Activated naive CD4-positive, alpha-beta T cell treated with anti-CD3 and anti-CD28 coated beads, Interleukin-2, amount 50 U/mL, for 72 hours (primary cell): ENCODE measurements around the gene SLC35B3. TPM values are rescaled to one million over a fixed set of nuclear protein-coding genes. Genes with fewer than 3 reads are reported as not detected.
"Not testable (repeated sequence)": the region's sequence is repeated elsewhere in the genome, so short reads cannot be mapped to it uniquely, and the experiment has no call there.

ENCODE experiments used
- ATAC-seq, 2 donors: fragments of 150-1000 bp; cut with Tn5 transposase; 2 replicates each; pipeline ENCODE4 v1.10.0; 2021; ENCODE audit warnings: mild to moderate bottlenecking in 2 of 2, moderate library complexity in 2 of 2
- DNase-seq, 2 donors: peaks; one replicate each; pipeline ENCODE4 v3.0.0; 2021 to 2022; ENCODE audit warnings: low spot score in 2 of 2
- H3K27ac Mint-ChIP-seq, 2 donors: one replicate each; pipeline ENCODE4 v1.8.0; 2022; ENCODE audit warnings: mild to moderate bottlenecking in 2 of 2, mixed read lengths in 2 of 2
- H3K36me3 Mint-ChIP-seq, 2 donors: one replicate each; pipeline ENCODE4 v1.8.0; 2022; ENCODE audit warnings: mixed read lengths in 2 of 2
- H3K9me3 Mint-ChIP-seq, 2 donors: one replicate each; pipeline ENCODE4 v1.8.0; 2022; ENCODE audit warnings: mixed read lengths in 2 of 2
- total RNA-seq, 2 donors: library from RNA; stranded (reverse); gene quantifications; one replicate each; pipeline ENCODE4 v1.2.3, GENCODE V29; 2022

SLC35B3 gene
- total RNA-seq, result 1 to 10 TPM; 5.6 to 6.9 TPM

GRCh38 chr6:8435093-8435844, at the start of gene SLC35B3:
Gene SLC35B3 (minus strand): TSS chr6:8435545.
- DNase-seq, result peak; percentile 99
- H3K36me3 Mint-ChIP-seq, result peaks cover 20 to 22% of the 10 kb centered on the region in 2 donors

GRCh38 chr6:8483650-8484049, 48.3 kb upstream of the SLC35B3 start:
- H3K27ac Mint-ChIP-seq, result no peak overlapping the region
- no peak for ATAC-seq
- DNase-seq, result no peak
- peaks cover 0 to 6% of the 10 kb centered on the region in 2 donors for H3K36me3 Mint-ChIP-seq
- peaks cover 0 to 4% of the 10 kb centered on the region in 2 donors for H3K9me3 Mint-ChIP-seq

More at GRCh38 chr6:8435093-8435844, at the start of gene SLC35B3:
- peak; percentile 97 to 98 for ATAC-seq
- peaks cover 0 to 8% of the 10 kb centered on the region in 2 donors for H3K9me3 Mint-ChIP-seq
- peak within 1 kb of the TSS; percentile 98 to 99 for H3K27ac Mint-ChIP-seq

GRCh38 chr6:8481727-8482126, 46.4 kb upstream of the SLC35B3 start:
- ATAC-seq (peak in 1 of 2 donors; percentile 44), DNase-seq (no peak)
- Mint-ChIP-seq H3K27ac (no peak overlapping the region), H3K36me3 (peaks cover 0 to 6% of the 10 kb centered on the region in 2 donors), H3K9me3 (peaks cover 0 to 4% of the 10 kb centered on the region in 2 donors)

- DNase-seq (no peak), ATAC-seq (no peak)
- Mint-ChIP-seq H3K9me3 (peaks cover 0 to 6% of the 10 kb centered on the region in 2 donors), H3K27ac (no peak overlapping the region), H3K36me3 (peaks cover 0 to 8% of the 10 kb centered on the region in 2 donors)
Observed at GRCh38 chr6:8478418-8478817, 43.1 kb upstream of the SLC35B3 start.

DNA sequence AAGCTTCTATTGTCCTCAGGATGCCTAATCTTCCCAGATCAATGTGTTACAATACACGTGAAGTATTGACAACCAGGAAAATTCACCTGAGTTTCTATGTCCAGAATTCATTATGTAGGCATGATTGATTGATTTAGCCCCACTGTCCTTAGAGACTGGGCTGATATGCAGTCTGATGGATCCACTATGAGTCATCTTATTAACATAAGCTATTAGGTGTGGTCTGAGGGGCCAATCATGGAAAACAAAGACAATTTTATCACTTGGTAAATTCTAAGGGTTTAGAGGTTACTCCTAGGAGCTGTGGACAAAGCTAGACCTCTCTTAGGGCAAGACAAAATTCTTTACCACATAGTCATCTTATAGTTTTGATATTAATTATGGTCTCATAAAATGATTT, 41.3 kb upstream of the SLC35B3 start:
- no peak overlapping the region for H3K27ac Mint-ChIP-seq
- no peak for ATAC-seq
- H3K36me3 Mint-ChIP-seq, result peaks cover 0 to 11% of the 10 kb centered on the region in 2 donors
- DNase-seq, result no peak
- peaks cover 0 to 10% of the 10 kb centered on the region in 2 donors for H3K9me3 Mint-ChIP-seq

GRCh38 chr6:8468552-8469356, 33.4 kb upstream of the SLC35B3 start:
- no peak overlapping the region for H3K27ac Mint-ChIP-seq
- DNase-seq, result no peak
- ATAC-seq, result no peak
- peaks cover 0 to 6% of the 10 kb centered on the region in 2 donors for H3K9me3 Mint-ChIP-seq
- H3K36me3 Mint-ChIP-seq, result peaks cover 0 to 10% of the 10 kb centered on the region in 2 donors

GRCh38 chr6:8462694-8463093, 27.3 kb upstream of the SLC35B3 start:
- no peak for ATAC-seq
- Mint-ChIP-seq H3K27ac (no peak overlapping the region), H3K9me3 (no peaks in the 10 kb centered on the region), H3K36me3 (peaks cover 0 to 14% of the 10 kb centered on the region in 2 donors)
- DNase-seq, result no peak

GRCh38 chr6:8462169-8462568, 26.8 kb upstream of the SLC35B3 start:
- Mint-ChIP-seq H3K36me3 (peaks cover 0 to 14% of the 10 kb centered on the region in 2 donors), H3K9me3 (no peaks in the 10 kb centered on the region)

GRCh38 chr6:8446391-8446790, 11.0 kb upstream of the SLC35B3 start:
- DNase-seq, result no peak
- ATAC-seq, result no peak
- Mint-ChIP-seq H3K9me3 (no peaks in the 10 kb centered on the region), H3K27ac (no peak overlapping the region), H3K36me3 (no peaks in the 10 kb centered on the region)

More at GRCh38 chr6:8462169-8462568, 26.8 kb upstream of the SLC35B3 start:
- H3K27ac Mint-ChIP-seq, result no peak overlapping the region
- no peak for ATAC-seq
- DNase-seq, result no peak

GRCh38 chr6:8445930-8446329, 10.6 kb upstream of the SLC35B3 start:
- not testable (repeated sequence) for ATAC-seq, DNase-seq, H3K36me3 Mint-ChIP-seq, H3K27ac Mint-ChIP-seq, H3K9me3 Mint-ChIP-seq

- Mint-ChIP-seq H3K27ac (no peak overlapping the region), H3K9me3 (peaks cover 0 to 4% of the 10 kb centered on the region in 2 donors), H3K36me3 (peaks cover 0 to 4% of the 10 kb centered on the region in 2 donors)
- no peak for DNase-seq
- no peak for ATAC-seq
Observed at GRCh38 chr6:8442150-8442549, 6.8 kb upstream of the SLC35B3 start.

DNA sequence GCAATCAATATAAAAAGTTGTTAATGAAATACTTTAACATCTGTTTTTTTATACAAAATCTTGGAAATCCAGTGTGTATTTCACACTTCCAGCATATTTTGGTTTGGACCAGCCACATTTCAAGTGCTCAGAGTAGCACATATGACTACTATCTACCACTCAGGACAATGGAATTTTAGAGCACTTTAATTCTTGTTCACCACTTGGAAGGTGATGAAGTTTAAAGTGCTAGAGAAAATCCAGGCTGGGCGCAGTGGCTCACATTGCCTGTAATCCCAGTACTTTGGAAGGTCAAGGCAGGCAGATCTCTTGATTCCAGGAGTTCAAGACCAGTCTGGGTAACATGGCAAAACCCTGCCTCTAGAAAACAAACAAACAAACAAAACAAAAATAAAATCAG, 6.1 kb upstream of the SLC35B3 start:
- Mint-ChIP-seq H3K36me3 (peaks cover 0 to 5% of the 10 kb centered on the region in 2 donors), H3K9me3 (peaks cover 0 to 4% of the 10 kb centered on the region in 2 donors), H3K27ac (no peak overlapping the region)
- DNase-seq (no peak), ATAC-seq (no peak)

DNA sequence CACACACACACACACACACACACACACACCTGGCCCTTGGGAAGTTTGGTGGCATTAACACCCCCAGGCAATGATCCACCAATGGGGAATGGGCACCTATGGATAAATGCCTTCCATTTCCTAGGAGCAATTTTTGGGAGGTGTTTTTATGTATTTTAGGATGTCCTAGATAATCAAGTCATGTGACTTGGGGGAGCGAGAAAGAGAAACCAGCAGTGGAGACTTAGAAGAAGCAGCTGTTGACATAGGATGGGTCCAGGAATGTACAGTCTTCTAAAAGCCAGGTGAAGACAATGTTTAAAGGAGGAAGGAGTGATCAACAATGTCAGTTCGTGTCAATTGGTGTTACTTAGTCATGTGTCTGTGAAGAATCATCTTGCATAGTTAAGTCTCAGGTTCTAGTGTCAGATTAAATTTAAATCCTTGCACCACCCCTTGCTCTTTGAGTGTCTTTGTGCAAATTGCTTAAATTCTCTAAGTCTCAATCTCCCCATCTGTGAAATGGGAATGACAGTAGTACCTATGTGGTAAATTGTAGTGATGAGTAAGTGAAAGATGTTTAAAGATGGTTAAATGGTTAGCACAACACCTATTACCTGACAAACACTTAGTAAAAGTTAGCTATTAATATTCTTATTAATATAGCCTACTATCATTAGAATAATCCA, 4.4 kb upstream of the SLC35B3 start:
- ATAC-seq (no peak), DNase-seq (no peak)
- Mint-ChIP-seq H3K36me3 (peaks cover 11 to 20% of the 10 kb centered on the region in 2 donors), H3K9me3 (peaks cover 0 to 8% of the 10 kb centered on the region in 2 donors), H3K27ac (no peak overlapping the region)

- Mint-ChIP-seq H3K27ac (peak overlapping the region in 1 of 2 donors; percentile 15), H3K9me3 (peaks cover 0 to 8% of the 10 kb centered on the region in 2 donors), H3K36me3 (peaks cover 16 to 20% of the 10 kb centered on the region in 2 donors)
- no peak for ATAC-seq
- no peak for DNase-seq
Observed at GRCh38 chr6:8437813-8438212, 2.5 kb upstream of the SLC35B3 start.

GRCh38 chr6:8436966-8437365, 1.6 kb upstream of the SLC35B3 start:
- Mint-ChIP-seq H3K9me3 (peaks cover 0 to 8% of the 10 kb centered on the region in 2 donors), H3K27ac (no peak overlapping the region), H3K36me3 (peaks cover 16 to 20% of the 10 kb centered on the region in 2 donors)
- DNase-seq, result no peak
- ATAC-seq, result no peak

DNA sequence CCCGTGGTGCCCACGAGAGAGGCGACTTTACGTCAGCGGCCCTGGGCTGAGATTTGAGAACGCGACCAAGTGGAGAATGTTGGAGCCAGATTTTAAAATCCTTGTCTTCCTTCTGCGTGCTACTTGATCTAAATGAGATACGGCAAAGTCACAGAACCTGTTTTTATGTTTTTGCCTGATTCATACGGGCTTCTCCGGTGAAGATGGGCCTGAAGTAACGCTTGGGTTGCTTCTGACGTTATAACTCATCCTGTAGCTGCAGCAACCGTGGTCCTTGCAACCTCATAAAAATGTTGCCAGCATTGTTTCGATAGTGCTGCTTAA, 462 bp upstream of the SLC35B3 start:
- ATAC-seq (no peak), DNase-seq (no peak)
- Mint-ChIP-seq H3K36me3 (peaks cover 20 to 22% of the 10 kb centered on the region in 2 donors), H3K9me3 (peaks cover 0 to 8% of the 10 kb centered on the region in 2 donors), H3K27ac (peak overlapping the region; percentile 98 to 99)

- H3K9me3 Mint-ChIP-seq, result peaks cover 0 to 8% of the 10 kb centered on the region in 2 donors
- peak; percentile 12 to 14 for ATAC-seq
Observed at GRCh38 chr6:8434727-8435092, 635 bp downstream of the SLC35B3 start.

More at GRCh38 chr6:8434727-8435092, 635 bp downstream of the SLC35B3 start:
- peak overlapping the region; percentile 98 to 99 for H3K27ac Mint-ChIP-seq
- no peak for DNase-seq
- H3K36me3 Mint-ChIP-seq, result peaks cover 20 to 22% of the 10 kb centered on the region in 2 donors
